ENCODE results near the gene HMCN2.
A peak's percentile ranks its signal among the peaks of the same experiment; 100 is the strongest.
"Not testable (repeated sequence)": the region's sequence is repeated elsewhere in the genome, so short reads cannot be mapped to it uniquely, and the experiment has no call there.

Gene HMCN2

DNA sequence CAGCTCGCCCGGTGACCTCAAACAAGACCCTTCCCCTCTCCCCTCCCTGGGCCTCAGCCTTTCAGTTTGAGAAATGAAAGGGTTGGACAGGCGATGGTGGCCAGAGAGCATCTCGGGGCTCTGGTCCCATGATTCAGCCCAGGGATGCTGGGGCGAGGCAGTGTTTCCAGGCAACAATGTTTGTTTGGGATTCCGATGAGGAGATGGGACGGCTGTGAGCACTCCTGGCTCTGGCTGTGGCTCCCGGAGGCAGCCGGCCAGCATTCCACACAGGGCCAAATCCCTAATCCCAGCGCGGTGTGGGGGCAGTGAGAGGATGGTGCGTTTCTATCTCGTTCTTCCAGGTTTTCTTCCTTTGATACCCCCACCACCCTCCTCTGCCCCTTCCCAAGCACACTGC, 66.0 kb downstream of the HMCN2 start:
- DNase-seq, result no peak

DNA sequence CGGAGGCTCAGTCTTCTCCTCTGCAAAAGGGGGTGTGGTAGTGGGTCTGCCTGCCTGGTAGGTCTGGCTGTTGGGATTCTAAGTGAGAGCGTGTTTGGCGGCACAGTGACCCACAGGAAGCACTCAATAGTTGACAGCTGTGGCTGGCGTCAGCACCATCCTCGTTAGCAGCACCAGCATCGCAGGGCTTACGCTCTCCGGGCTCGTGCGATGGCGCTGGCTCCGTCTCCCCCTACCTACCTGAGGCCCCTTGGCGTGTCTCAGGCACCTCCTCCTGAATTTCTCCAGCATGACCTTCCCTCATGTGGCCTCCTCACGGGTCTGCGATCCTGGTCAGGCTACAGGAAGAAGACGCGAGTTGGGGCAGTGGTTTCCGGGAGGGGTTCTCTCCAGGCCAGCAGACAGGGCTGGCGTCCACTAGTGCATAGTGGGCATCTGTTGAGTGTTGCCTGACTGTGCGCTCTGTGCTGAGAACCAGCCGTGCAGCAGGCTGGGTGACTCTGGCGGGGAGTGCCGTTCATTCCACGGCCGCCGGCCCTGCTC, 66.9 kb downstream of the HMCN2 start:
- DNase-seq, result no peak

DNA sequence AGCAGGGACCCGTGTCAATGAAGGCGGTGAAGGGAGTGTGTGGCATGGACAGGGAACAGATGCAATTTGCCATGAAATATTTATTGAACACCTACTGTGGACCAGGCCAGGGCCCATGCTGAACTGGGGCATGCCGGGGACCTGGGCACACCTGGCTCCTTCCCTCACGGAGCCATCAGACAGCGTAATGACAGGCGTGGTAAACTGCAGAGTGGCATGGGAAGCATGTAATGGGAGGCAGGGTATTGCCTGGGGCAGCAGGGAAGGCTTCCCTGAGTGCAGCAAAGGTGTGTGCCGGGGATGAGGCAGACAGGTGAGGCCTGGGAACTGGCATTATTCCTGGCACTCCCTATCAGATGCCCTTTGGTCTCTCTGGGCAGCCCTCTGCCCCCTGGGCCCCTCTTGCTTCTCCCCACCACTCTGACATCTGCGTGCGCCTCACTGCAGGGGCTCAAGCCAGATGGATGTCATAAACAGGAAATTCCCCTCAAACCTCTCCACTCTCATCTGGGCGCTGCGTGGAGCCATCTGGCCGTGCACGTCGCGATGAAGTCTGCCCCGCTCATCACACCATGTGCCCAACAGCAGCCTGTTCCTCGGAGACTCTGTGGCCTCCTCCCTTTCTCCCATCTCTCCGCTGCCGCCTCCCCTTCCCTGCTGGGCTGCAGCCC, 67.6 kb downstream of the HMCN2 start:
- no peak for DNase-seq

DNA sequence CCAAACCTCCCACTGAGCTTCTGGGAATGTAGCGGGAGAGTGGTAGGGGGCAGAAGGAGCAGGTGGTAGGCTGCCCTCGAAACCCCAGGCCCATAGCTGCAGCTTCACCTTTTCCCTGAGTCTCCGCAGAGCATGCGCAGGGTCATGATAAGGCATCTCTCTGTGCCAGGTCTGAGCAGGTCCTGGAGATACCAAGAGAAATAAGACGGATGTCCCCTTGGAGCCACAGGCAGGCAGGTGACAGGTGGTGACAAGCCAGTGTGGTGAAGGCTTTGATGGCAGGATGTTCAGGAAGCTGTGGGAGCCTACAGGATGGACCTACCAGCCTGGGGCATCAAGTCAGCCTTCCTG, 68.1 kb downstream of the HMCN2 start:
- no peak for DNase-seq

DNA sequence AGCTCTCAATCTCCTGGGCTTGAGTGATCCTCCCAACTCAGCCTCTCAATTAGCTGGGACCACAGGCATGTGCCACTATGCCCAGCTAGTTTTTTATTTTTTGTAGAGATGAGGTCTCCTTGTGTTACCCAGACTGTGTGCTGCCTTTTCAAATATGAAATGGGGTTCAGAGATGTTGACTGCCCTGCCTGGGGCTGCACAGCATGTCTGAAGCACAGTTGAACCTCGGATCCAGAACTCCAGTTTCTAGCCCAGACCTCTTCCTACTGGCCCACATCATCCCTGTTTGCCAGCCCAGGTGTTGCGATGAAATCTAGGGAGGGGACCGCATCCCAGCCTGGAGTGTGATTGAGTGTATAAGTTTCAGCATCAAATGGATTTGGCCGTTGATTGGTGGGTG, 69.4 kb downstream of the HMCN2 start:
- no peak for DNase-seq

DNA sequence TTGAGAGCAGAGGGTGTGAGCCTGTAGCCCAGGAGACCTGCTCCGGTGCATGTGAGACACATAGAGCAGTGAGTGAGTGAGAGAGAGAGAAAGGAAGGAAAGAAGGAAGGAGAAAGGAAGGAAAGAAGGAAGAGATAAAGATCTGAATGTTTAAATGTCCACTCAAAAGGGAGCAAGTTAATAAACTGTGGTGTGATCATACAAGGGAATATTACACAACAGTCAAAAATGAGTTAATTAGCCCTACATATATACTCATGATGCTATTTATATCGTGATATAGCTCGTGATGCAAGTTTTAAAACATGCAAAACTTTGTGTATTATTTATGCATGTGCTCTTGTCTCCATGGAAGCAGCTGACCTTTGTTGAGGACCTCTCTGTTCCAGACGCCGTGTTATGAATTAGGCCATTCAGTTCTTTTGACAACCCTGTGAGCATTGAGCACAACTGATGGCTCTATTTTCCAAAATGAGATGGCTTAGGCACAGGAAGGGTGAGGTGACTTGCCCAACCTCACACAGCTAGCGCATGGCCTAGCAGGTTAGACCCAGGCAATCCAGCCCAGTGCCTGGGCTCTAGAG, 70.6 kb downstream of the HMCN2 start:
- DNase-seq, result no peak

DNA sequence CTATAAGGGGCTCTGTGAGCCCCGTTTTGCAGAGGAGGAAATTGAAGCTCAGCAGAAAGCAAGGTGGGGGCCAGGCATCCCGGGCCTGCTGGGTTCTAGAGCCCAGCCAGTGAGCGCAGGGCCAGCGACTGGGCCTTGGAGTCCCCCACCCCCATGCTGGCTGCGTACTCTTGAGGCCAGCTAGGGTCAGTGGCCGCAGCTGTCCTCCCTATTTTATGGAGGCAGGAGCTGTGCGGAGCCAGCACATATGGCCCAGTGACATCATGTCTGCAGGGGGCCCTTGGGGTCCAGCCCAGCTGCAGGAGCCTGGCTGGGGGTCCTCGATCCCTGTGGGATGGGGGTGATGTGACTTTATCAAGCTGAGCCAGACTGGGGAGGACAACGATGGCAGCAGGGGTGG, 71.3 kb downstream of the HMCN2 start:
- DNase-seq, result no peak

DNA sequence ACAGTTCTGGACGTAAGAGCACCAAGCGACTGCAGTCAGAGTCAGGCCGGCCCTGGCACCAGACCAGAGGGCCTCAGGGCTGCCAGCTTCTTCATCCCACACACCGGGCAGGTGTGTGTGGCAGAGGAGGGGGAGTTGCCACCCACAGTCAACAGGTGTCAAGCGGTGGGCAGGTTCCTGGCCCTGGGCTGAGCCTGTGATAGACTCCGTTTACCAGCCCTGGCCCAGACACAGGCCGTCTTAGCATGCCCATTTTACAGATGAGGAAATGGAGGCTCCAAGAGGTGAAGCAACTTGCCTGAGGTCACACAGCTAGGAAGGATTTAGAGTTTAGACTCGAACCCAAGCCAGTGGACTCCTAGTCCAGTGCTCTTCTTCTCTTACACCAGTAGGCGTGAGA, 71.8 kb downstream of the HMCN2 start:
- DNase-seq, result no peak

DNA sequence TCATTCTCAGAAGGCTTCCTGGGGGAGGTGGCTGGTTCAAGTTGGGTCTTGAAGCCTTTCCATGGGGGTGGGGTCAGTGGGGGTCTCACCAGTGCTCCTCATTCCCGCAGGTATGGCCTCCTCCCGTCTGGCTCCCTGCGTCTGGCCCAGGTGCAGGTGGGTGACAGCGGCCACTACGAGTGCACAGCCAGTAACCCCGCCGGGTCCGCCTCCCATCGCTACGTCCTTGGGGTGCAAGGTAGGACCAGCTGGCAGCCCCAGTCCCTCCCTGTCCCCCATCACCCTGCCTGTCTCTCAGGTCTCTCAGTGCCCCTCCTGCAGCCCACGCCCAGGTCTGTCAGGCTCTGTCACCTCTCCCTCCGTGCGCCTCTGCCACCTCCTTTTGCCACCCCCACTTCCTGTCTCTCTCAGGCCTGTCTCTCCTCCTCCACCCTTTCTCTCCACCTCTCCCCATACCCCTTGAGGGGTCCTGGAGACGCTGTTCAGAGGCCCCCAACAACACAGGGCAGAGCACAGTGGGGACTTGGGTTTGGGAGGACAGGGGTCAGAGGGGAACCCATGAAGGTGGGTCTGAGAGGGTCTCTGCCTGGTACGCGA, 72.3 kb downstream of the HMCN2 start:
- DNase-seq, result no peak

DNA sequence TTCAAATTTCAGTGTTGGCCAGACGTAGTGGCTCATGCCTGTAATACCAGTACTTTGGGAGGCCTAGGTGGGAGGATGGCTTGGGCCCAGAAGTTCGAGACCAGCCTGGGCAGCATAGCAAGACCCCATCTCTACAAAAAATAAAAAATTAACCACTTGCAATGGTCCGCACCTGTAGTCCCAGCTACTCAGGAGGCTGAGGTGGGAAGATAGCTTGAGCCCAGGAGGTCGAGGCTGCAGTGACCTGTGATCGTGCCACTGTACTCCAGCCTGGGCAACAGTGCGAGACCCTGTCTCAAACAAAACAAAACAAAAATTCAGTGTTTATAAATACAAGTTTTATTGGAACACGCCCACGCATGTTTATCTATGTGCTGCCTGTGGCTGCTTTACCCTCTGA, 73.3 kb downstream of the HMCN2 start:
- not testable (repeated sequence) for DNase-seq

DNA sequence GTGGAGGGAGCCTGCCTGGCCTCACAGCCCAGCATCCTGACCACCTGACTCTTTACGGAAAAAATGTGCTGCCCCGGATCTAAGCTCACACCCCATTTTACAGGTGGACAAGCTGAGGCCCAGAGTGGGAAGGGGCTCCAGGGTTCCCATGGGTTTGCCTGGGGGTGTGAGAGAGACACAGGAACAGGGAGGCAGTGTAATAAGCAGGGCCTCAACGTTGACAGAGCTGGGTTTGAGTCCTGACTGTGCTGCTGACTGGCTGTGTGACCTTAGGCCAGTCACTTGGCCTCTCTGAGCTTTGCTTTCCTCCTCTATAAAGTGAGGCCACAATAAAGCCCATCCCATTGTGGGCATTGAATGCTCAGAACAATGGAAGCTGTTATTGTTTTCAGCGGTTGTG, 73.7 kb downstream of the HMCN2 start:
- DNase-seq, result no peak

DNA sequence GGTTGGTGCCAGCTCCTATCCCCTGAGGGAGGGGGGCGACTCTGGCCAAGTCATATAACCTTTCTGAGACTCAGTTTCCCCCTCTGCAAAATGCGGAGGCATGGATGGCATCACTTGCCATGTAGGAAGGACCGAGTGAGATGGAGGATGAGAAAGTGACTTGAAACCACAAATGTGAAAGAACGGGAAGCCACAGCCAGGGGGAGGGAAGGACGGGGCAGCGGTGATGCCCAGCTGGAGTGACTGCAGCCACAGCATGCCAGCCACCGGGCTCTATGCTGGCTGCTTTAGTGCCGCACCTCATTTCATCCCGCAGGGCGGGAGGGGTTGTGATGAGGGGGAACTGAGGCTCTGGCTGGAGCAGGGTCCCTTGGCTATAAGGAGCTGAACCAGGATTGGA, 74.5 kb downstream of the HMCN2 start:
- DNase-seq, result no peak

DNA sequence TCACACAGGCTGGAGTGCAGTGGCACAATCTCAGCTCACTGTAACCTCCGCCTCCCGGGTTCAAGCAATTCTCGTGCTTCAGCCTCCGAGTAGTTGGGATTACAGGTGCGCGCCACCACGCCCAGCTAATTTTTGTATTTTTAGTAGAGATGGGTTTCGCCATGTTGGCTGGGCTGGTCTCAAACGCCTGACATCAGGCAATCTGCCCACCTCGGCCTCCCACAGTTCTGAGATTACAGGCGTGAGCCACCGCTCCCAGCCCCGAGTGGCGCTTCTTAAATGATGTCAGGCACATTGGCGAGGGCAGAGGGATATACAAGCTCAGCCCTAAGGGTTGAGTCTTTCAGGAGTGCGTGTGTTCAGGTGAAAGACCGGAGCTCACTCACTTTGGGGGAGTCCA, 75.0 kb downstream of the HMCN2 start:
- DNase-seq, result not testable (repeated sequence)

DNA sequence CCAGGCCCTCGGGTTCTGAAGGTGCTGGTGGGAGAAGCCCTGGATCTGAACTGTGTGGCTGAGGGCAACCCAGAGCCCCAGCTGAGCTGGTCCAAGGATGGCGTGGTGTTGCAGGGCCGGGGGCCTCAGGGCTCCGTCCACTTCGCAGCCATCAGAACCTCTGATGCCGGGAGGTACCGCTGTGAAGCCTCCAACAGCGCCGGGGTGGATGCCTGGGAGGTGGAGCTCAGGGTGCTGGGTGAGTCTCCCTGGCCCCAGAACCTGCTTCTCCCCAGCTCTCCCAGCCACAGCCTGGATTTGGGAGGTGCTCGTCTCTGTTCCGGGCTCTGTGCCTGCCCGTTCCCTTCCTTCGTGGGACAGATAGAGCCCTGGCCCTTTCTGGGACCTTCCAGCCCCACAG, 75.6 kb downstream of the HMCN2 start:
- no peak for DNase-seq

DNA sequence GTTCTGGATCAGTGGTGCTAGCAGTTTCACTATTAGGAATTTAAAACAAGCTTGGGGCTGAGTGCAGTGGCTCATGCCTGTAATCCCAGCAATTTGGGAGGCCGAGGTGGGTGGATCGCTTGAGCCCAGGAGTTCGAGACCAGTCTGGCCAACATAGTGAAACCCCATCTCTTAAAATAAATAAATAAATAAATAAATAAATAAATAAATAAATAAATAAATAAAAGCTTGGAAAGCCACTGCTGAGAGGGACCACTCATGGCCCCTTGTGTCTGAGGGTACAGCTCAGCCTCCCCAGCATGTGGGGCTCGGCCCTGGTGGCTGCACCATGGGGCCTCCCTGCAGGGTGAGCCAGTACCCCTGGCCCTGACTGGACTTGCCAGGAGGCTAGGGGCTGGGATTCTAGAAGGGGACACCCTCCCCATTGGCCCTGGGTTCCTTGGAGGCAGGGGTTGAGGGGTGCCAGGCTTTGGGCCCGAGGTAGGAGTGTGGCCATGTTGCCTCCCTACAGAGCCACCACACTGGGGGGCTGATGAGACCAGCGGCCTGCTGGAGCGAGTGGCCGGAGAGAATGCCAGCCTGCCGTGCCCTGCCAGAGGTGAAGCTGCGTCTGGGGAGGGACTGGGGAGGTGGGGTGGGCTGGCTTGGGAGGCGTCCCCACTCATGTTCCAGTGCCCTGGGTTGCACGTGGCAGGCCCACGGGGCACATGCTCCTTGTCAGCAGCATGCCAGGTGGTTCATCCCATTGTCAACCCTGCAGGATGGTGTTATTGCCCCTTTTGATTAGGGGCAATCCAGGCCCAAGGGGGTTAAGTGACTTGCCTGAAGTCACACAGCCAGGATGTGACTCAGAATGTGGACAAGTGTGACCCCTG, 76.5 kb downstream of the HMCN2 start:
- no peak for DNase-seq

DNA sequence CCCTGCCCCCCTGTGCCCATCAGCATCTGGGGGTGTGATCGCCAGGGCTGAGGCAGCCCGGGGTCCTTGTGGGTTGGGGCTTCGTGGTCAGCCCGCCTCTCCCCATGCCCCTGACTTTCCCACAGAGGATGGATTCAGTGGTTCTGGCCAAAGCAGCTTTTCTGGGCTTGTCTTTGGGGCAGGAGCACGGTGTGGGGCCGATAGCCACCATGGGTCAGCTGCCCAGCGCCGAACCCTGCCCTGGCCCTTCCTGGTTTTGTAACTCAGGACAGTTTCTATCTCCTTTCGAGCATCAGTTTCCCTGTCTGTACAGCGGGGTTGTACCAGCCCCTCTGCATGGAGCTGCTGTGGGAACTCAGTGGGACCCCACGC, 77.1 kb downstream of the HMCN2 start:
- no peak for DNase-seq

DNA sequence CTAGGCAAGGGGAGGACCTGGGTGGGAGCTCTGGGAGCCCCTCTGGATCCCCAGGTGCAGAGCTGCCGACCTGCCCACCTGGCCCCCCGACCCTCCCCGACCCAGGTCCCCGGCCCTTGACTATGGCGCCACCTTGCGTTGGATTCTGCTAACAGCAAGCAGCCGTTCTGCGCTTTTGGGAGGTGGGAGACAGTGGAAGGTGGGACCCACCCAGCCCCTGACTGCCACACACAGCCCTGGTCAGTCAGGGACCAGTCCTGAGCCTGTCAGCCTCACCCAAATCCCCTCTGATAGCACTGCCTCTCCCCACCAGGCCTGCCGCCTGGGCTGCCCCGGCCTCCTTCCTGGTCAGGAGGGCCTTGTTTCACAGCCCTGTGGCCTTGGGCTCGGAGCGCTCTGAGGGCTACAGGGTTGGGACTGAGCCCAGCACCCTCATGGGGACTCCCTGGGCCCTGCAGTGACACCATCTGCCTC, 77.9 kb downstream of the HMCN2 start:
- DNase-seq, result peak; percentile 62 to 65

DNA sequence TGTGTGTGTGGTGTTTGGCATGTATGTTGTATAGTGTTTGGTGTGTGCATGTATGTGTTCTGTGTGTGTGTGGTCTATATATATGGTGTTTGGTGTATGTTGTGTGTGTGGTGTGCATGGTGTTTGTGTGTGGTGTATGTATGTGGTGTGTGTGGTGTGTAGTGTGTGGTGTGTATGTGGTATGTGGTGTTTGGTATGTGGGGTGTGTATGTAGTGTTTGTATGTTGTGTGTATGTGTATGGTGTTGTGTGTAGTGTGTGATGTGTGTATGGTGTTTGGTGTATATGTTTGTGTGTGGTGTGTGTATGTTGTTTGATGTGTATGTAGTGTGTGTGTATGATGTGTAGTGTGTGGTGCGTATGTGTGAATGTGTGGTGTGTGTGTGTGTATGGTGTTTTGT, 78.8 kb downstream of the HMCN2 start:
- DNase-seq, result no peak

DNA sequence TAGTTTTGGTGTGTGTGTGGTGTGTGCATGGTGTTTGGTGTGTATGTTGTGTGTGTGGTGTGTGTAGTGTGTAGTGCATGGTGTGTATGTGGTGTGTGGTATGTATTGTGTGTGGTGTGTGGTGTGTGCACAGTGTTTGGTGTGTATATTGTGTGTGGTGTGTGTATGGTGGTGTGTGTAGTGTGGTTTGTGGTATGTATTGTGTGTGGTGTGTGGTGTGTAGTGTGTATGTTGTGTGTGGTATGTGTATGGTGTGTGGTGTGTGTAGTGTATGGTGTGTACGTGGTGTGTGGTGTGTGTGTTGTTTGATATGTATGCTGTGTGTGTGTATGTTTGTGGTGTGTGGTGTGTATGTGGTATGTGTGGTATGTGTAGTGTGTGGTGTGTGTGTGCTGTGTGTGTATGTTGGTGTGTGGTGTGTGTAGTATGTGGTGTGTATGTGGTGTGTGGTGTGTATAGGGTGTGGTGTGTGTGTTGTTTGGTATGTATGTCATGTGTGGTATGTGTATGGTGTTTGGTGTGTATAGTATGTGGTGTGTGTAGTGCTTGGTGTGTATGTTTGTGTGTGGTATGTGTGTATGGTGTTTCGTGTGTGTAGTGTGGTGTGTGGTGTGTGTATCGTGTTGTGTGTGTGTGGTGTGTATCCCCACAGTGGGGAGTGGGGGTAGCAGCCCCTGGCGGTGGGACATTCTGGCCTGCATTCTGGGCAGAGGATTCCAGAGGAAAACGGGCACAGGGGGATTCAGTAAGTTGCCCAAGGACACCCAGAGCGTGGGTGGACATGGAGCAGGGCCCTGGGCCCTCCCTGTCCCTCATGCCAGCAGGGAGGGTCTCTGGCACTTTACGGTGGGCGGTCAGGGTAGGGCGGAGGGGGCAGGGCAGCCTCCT, 79.7 kb downstream of the HMCN2 start:
- no peak for DNase-seq

DNA sequence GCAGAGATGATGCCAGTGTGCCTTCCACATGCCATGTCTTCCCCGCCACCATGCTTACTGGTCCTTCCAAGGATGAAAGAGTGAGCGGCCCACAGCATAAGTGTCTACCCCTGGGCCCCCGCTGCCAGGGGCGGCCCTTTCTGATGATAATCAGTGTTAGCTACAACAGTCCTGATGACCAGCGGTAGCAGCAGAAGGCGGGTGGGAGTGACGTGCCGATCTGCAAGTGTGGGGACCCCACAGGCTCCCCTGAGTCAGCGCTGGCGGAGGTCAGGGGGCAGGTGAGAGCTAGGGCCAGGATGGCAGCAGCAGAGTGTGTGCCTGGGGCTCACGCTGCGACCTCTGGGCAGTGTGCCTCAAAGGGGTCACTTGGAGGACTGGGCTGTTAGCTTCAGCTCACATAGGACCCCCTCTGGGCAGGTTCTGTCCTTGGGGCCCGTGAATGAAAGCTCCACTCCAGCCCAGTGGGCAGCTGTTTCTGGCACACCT, 80.4 kb downstream of the HMCN2 start:
- no peak for DNase-seq

DNA sequence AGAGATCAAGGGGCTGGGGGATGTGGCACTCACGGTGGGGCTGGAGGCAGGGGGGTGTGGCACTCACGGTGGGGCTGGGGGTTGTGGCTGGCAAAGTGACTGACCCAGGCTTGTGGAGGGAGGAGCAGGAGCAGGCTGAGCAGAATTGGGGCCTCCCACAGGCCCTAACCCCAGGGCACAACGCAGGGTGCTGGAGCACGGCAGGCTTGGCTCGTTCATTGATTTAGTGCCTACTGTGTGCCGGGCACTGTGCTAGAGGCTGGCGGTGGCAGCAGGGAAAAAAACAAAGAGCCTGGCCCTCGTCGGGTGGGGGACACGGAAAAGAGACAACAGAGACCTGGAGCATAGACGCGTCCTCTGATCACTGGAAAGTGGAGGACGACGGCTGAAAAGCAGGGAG, 80.9 kb downstream of the HMCN2 start:
- DNase-seq, result no peak

DNA sequence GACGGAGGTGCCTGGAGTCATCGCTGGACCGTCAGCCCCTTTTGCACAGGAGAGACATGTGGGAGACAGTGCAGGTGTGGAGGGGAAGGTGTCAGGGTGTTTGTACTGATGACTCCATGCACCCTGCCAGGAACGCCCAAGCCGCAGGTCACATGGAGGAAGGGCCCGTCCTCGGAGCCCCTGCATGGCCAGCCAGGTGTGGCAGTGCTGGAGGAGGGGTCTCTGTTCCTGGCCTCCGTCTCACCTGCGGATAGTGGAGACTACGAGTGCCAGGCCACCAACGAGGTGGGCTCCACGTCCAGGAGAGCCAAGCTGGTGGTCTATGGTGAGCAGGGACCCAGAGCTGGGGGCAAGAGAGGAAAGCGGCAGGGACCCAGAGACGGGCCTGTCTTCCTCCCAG, 81.5 kb downstream of the HMCN2 start:
- DNase-seq, result no peak

Measured in activated T-cell treated with anti-CD3 and anti-CD28 coated beads, Interleukin-2, amount 50 U/mL, for 48 hours (primary cell).